GM23338 (cell line): ENCODE measurements around the gene GLT6D1. TPM values are rescaled to one million over a fixed set of nuclear protein-coding genes. Genes with fewer than 3 reads are reported as not detected.

Experiments used
- ATAC-seq: fragments of 200-7000 bp; cut with Tn5 transposase; 3 replicates; pipeline ENCODE4 v1.9.1; 2020
- DNase-seq: peaks from one replicate; pipeline ENCODE4 v3.0.0-alpha.2; 2015; ENCODE audit warnings: low spot score
- H2AFZ ChIP-seq: fragments of 200-600 bp; sonication (generic); 2 replicates; pipeline ENCODE4 v1.8.0; 2016; ENCODE audit warnings: antibody characterized with exemption, mild to moderate bottlenecking, moderate library complexity
- H3F3A ChIP-seq: fragments of 200-600 bp; sonication (generic); replicated peaks from 2 replicates; pipeline ENCODE4 v1.8.0; 2017; ENCODE audit warnings: antibody characterized with exemption, mixed run types, low read depth
- H3K27ac ChIP-seq: fragments of 200-600 bp; sonication (generic); 2 replicates; pipeline ENCODE4 v1.6.1; 2016; ENCODE audit warnings: low read depth
- H3K27me3 ChIP-seq: fragments of 200-600 bp; sonication (generic); 2 replicates; pipeline ENCODE4 v1.8.0; 2016; ENCODE audit warnings: mild to moderate bottlenecking, mixed run types, moderate library complexity; ENCODE audit not compliant: insufficient read depth
- H3K36me3 ChIP-seq: fragments of 200-600 bp; sonication (generic); 2 replicates; pipeline ENCODE4 v1.8.0; 2016; ENCODE audit warnings: mild to moderate bottlenecking; ENCODE audit not compliant: insufficient read depth
- H3K4me1 ChIP-seq: fragments of 200-600 bp; sonication (generic); 2 replicates; pipeline ENCODE4 v1.8.0; 2016; ENCODE audit warnings: mild to moderate bottlenecking, moderate library complexity; ENCODE audit not compliant: insufficient read depth
- H3K4me2 ChIP-seq: fragments of 200-600 bp; sonication (generic); 2 replicates; pipeline ENCODE4 v1.7.1; 2017; ENCODE audit warnings: mixed run types
- H3K4me3 ChIP-seq: fragments of 200-600 bp; sonication (generic); 2 replicates; pipeline ENCODE4 v1.6.1; 2016; ENCODE audit warnings: mixed run types
- H3K79me2 ChIP-seq: fragments of 200-600 bp; sonication (generic); replicated peaks from 2 replicates; pipeline ENCODE4 v1.8.0; 2017; ENCODE audit warnings: mild to moderate bottlenecking; ENCODE audit not compliant: insufficient read depth
- H3K9me2 ChIP-seq: fragments of 200-600 bp; sonication (generic); 2 replicates; pipeline ENCODE4 v1.8.0; 2017; ENCODE audit not compliant: insufficient read depth
- H4K20me1 ChIP-seq: fragments of 200-600 bp; sonication (generic); replicated peaks from 2 replicates; pipeline ENCODE4 v1.8.0; 2017; ENCODE audit warnings: mild to moderate bottlenecking; ENCODE audit not compliant: insufficient read depth
- H3K27ac Mint-ChIP-seq: 2 replicates; pipeline ENCODE4 v1.8.0; 2020; ENCODE audit warnings: inconsistent platforms, mild to moderate bottlenecking, moderate library complexity, mixed read lengths
- H3K27me3 Mint-ChIP-seq: 3 replicates; pipeline ENCODE4 v1.8.0; 2022; ENCODE audit warnings: low read depth, mild to moderate bottlenecking, moderate library complexity, mixed read lengths, inconsistent platforms; ENCODE audit not compliant: insufficient read depth, poor library complexity
- H3K36me3 Mint-ChIP-seq: 3 replicates; pipeline ENCODE4 v1.8.0; 2021; ENCODE audit warnings: low read depth, mild to moderate bottlenecking, inconsistent platforms, moderate library complexity, mixed read lengths
- H3K4me1 Mint-ChIP-seq: 3 replicates; pipeline ENCODE4 v1.8.0; 2020; ENCODE audit warnings: mild to moderate bottlenecking, inconsistent platforms, mixed read lengths
- H3K4me3 Mint-ChIP-seq: 3 replicates; pipeline ENCODE4 v1.8.0; 2021; ENCODE audit warnings: moderate library complexity, mild to moderate bottlenecking, inconsistent platforms, mixed read lengths
- H3K9me3 Mint-ChIP-seq: 3 replicates; pipeline ENCODE4 v1.8.0; 2020; ENCODE audit warnings: moderate library complexity, mild to moderate bottlenecking, inconsistent platforms, mixed read lengths
- CREB1 ChIP-seq: fragments of 250-450 bp; sonication (Bioruptor Pico); IDR thresholded peaks from 2 replicates; pipeline ENCODE4 v1.5.0; 2020; ENCODE audit warnings: low read depth, mild to moderate bottlenecking, moderate library complexity
- EZH2 ChIP-seq: fragments of 200-600 bp; sonication (generic); IDR thresholded peaks from one replicate; pipeline ENCODE4 v1.8.0; 2017; ENCODE audit warnings: antibody characterized with exemption, mild to moderate bottlenecking, low read depth; ENCODE audit not compliant: unreplicated experiment
- EZH2phosphoT487 ChIP-seq: fragments of 200-600 bp; sonication (generic); IDR thresholded peaks from one replicate; pipeline ENCODE4 v1.8.1; 2018; ENCODE audit warnings: antibody characterized with exemption; ENCODE audit not compliant: unreplicated experiment
- JUNB ChIP-seq: IDR thresholded peaks from one replicate; pipeline ENCODE4 v1.6.1; 2016; ENCODE audit warnings: antibody characterized with exemption; ENCODE audit not compliant: unreplicated experiment
- NANOG ChIP-seq: IDR thresholded peaks from 2 replicates; pipeline ENCODE4 v1.6.1; 2016; ENCODE audit warnings: antibody characterized with exemption, borderline replicate concordance
- POLR2AphosphoS5 ChIP-seq: IDR thresholded peaks from 2 replicates; pipeline ENCODE4 v1.6.1; 2016; ENCODE audit warnings: antibody characterized with exemption, low read depth
- STAT1 ChIP-seq: IDR thresholded peaks from one replicate; pipeline ENCODE4 v1.6.1; 2016; ENCODE audit warnings: antibody characterized with exemption; ENCODE audit not compliant: unreplicated experiment
- ZNF114 ChIP-seq: fragments of 250-450 bp; sonication (Bioruptor Pico); IDR thresholded peaks from 2 replicates; pipeline ENCODE4 v1.5.0; 2020; ENCODE audit warnings: mild to moderate bottlenecking, moderate library complexity
- ZNF331 ChIP-seq: fragments of 250-450 bp; sonication (Bioruptor Pico); IDR thresholded peaks from 2 replicates; pipeline ENCODE4 v1.5.0; 2020; ENCODE audit warnings: low read depth, mild to moderate bottlenecking, moderate library complexity
- polyA plus RNA-seq: library from polyadenylated mRNA; unstranded; fragments of >200 nt; fragmentation: Nextera tagmentation; extraction: Ambion mirVana; gene quantifications from 2 replicates; pipeline ENCODE4 v1.2.1, GENCODE V29; 2016
- total RNA-seq: library from RNA; depleted of rRNA; stranded (reverse); fragments of >200 nt; shearing (Covaris generic); gene quantifications from 2 replicates; pipeline ENCODE4 v1.2.3, GENCODE V29; 2014
- TF ChIP-seq, protein P1 (sequence below): IDR thresholded peaks from one replicate; pipeline ENCODE4 v1.6.1; 2018; ENCODE audit warnings: antibody characterized with exemption; ENCODE audit not compliant: unreplicated experiment
- TF ChIP-seq, protein P2 (sequence below), 2 experiments: fragments of 200-600 bp in 1 of 2; sonication (generic) in 1 of 2; conservative IDR thresholded peaks; 2 replicates each; pipeline versions ENCODE4 v1.5.1 to v1.6.1; 2016 to 2017; ENCODE audit warnings: antibody characterized with exemption in 2 of 2, low read depth in 2 of 2, mild to moderate bottlenecking in 2 of 2, moderate library complexity in 1 of 2
- TF ChIP-seq, protein P3 (sequence below): fragments of 250-450 bp; sonication (Bioruptor Pico); IDR thresholded peaks from 2 replicates; pipeline ENCODE4 v1.5.0; 2020; ENCODE audit warnings: mild to moderate bottlenecking, moderate library complexity
- TF ChIP-seq, protein P4 (sequence below): IDR thresholded peaks from 2 replicates; pipeline ENCODE4 v1.6.1; 2016; ENCODE audit warnings: antibody characterized with exemption

GLT6D1 gene
- total and polyA plus RNA-seq, 2 experiments from 2014 or later, result not detected

DNA sequence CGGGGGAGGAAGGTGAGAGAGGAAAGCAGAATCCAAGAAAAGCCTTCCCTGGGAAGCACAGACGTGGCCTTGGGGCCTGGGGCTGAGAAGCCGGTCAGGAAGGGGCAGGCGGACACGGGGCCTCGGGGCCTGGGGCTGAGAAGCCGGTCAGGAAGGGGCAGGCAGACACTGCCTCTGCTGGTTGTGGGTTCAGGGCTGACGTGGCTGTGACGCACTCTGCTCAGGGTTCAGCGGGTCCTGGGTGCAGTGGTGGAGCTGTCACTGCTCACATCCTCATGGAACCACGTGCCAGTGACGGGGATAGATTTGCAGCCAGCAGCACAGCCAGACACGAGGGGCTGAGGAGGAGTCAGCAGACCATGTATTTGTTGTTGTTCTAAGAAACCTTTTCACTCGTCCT lies 65.0 kb downstream of the GLT6D1 start:
- Mint-ChIP-seq H3K9me3 (peaks cover 6% of the 10 kb centered on the region), H3K4me1 (peaks cover 7% of the 10 kb centered on the region), H3K4me3 (no peak overlapping the region), H3K27ac (no peak overlapping the region), H3K36me3 (peaks cover 2% of the 10 kb centered on the region; the same call in 2 of the 3 replicates), H3K27me3 (no peaks in the 10 kb centered on the region)
- H3F3A ChIP-seq, result no peaks in the 10 kb centered on the region
- DNase-seq (no peak), ATAC-seq (no peak)
- no peak overlapping the region for H2AFZ ChIP-seq
- H3K9me2 ChIP-seq, result 0 out of 2 replicates have a peak, but pooled peaks cover 4% of the 10 kb centered on the region
- TF ChIP-seq, protein P1, sequence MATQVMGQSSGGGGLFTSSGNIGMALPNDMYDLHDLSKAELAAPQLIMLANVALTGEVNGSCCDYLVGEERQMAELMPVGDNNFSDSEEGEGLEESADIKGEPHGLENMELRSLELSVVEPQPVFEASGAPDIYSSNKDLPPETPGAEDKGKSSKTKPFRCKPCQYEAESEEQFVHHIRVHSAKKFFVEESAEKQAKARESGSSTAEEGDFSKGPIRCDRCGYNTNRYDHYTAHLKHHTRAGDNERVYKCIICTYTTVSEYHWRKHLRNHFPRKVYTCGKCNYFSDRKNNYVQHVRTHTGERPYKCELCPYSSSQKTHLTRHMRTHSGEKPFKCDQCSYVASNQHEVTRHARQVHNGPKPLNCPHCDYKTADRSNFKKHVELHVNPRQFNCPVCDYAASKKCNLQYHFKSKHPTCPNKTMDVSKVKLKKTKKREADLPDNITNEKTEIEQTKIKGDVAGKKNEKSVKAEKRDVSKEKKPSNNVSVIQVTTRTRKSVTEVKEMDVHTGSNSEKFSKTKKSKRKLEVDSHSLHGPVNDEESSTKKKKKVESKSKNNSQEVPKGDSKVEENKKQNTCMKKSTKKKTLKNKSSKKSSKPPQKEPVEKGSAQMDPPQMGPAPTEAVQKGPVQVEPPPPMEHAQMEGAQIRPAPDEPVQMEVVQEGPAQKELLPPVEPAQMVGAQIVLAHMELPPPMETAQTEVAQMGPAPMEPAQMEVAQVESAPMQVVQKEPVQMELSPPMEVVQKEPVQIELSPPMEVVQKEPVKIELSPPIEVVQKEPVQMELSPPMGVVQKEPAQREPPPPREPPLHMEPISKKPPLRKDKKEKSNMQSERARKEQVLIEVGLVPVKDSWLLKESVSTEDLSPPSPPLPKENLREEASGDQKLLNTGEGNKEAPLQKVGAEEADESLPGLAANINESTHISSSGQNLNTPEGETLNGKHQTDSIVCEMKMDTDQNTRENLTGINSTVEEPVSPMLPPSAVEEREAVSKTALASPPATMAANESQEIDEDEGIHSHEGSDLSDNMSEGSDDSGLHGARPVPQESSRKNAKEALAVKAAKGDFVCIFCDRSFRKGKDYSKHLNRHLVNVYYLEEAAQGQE, result no peak
- TF ChIP-seq STAT1 (no peak), JUNB (no peak), NANOG (no peak), EZH2 (no peak), POLR2AphosphoS5 (no peak), CREB1 (CRISPR knock-in tag) (no peak), ZNF114 (no peak), EZH2phosphoT487 (no peak), ZNF331 (CRISPR knock-in tag) (no peak)
- TF ChIP-seq, protein P2, sequence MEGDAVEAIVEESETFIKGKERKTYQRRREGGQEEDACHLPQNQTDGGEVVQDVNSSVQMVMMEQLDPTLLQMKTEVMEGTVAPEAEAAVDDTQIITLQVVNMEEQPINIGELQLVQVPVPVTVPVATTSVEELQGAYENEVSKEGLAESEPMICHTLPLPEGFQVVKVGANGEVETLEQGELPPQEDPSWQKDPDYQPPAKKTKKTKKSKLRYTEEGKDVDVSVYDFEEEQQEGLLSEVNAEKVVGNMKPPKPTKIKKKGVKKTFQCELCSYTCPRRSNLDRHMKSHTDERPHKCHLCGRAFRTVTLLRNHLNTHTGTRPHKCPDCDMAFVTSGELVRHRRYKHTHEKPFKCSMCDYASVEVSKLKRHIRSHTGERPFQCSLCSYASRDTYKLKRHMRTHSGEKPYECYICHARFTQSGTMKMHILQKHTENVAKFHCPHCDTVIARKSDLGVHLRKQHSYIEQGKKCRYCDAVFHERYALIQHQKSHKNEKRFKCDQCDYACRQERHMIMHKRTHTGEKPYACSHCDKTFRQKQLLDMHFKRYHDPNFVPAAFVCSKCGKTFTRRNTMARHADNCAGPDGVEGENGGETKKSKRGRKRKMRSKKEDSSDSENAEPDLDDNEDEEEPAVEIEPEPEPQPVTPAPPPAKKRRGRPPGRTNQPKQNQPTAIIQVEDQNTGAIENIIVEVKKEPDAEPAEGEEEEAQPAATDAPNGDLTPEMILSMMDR (conservative IDR thresholded peaks at IDR 0.05; ENCODE audit: low read depth in 2 of 2), result no peak; a peak in 1 of 4 replicates
- TF ChIP-seq, protein P3, sequence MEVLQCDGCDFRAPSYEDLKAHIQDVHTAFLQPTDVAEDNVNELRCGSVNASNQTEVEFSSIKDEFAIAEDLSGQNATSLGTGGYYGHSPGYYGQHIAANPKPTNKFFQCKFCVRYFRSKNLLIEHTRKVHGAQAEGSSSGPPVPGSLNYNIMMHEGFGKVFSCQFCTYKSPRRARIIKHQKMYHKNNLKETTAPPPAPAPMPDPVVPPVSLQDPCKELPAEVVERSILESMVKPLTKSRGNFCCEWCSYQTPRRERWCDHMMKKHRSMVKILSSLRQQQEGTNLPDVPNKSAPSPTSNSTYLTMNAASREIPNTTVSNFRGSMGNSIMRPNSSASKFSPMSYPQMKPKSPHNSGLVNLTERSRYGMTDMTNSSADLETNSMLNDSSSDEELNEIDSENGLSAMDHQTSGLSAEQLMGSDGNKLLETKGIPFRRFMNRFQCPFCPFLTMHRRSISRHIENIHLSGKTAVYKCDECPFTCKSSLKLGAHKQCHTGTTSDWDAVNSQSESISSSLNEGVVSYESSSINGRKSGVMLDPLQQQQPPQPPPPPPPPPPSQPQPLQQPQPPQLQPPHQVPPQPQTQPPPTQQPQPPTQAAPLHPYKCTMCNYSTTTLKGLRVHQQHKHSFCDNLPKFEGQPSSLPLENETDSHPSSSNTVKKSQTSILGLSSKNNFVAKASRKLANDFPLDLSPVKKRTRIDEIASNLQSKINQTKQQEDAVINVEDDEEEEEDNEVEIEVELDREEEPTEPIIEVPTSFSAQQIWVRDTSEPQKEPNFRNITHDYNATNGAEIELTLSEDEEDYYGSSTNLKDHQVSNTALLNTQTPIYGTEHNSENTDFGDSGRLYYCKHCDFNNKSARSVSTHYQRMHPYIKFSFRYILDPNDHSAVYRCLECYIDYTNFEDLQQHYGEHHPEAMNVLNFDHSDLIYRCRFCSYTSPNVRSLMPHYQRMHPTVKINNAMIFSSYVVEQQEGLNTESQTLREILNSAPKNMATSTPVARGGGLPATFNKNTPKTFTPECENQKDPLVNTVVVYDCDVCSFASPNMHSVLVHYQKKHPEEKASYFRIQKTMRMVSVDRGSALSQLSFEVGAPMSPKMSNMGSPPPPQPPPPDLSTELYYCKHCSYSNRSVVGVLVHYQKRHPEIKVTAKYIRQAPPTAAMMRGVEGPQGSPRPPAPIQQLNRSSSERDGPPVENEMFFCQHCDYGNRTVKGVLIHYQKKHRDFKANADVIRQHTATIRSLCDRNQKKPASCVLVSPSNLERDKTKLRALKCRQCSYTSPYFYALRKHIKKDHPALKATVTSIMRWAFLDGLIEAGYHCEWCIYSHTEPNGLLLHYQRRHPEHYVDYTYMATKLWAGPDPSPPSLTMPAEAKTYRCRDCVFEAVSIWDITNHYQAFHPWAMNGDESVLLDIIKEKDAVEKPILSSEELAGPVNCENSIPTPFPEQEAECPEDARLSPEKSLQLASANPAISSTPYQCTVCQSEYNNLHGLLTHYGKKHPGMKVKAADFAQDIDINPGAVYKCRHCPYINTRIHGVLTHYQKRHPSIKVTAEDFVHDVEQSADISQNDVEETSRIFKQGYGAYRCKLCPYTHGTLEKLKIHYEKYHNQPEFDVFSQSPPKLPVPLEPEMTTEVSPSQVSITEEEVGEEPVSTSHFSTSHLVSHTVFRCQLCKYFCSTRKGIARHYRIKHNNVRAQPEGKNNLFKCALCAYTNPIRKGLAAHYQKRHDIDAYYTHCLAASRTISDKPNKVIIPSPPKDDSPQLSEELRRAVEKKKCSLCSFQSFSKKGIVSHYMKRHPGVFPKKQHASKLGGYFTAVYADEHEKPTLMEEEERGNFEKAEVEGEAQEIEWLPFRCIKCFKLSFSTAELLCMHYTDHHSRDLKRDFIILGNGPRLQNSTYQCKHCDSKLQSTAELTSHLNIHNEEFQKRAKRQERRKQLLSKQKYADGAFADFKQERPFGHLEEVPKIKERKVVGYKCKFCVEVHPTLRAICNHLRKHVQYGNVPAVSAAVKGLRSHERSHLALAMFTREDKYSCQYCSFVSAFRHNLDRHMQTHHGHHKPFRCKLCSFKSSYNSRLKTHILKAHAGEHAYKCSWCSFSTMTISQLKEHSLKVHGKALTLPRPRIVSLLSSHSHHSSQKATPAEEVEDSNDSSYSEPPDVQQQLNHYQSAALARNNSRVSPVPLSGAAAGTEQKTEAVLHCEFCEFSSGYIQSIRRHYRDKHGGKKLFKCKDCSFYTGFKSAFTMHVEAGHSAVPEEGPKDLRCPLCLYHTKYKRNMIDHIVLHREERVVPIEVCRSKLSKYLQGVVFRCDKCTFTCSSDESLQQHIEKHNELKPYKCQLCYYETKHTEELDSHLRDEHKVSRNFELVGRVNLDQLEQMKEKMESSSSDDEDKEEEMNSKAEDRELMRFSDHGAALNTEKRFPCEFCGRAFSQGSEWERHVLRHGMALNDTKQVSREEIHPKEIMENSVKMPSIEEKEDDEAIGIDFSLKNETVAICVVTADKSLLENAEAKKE (CRISPR knock-in tag), result no peak
- TF ChIP-seq, protein P4, sequence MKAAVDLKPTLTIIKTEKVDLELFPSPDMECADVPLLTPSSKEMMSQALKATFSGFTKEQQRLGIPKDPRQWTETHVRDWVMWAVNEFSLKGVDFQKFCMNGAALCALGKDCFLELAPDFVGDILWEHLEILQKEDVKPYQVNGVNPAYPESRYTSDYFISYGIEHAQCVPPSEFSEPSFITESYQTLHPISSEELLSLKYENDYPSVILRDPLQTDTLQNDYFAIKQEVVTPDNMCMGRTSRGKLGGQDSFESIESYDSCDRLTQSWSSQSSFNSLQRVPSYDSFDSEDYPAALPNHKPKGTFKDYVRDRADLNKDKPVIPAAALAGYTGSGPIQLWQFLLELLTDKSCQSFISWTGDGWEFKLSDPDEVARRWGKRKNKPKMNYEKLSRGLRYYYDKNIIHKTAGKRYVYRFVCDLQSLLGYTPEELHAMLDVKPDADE, result no peak
- no peaks in the 10 kb centered on the region for H3K27me3 ChIP-seq
- H3K79me2 ChIP-seq, result no peaks in the 10 kb centered on the region
- H3K36me3 ChIP-seq, result no peaks in the 10 kb centered on the region
- H3K4me3 ChIP-seq, result no peak overlapping the region
- no peaks in the 10 kb centered on the region for H3K4me1 ChIP-seq
- H3K4me2 ChIP-seq, result no peak overlapping the region
- H4K20me1 ChIP-seq, result no peaks in the 10 kb centered on the region
- H3K27ac ChIP-seq, result no peak overlapping the region
